Esophagus (tissue), 2 donors: ENCODE results near the gene YWHAH. TPM values are rescaled to one million over a fixed set of nuclear protein-coding genes. Genes with fewer than 3 reads are reported as not detected.

ENCODE experiments used
- H3K27ac ChIP-seq, 2 donors: one replicate each; pipeline ENCODE4 v1.5.1; 2013; ENCODE audit warnings: low read depth in 2 of 2, mild to moderate bottlenecking in 2 of 2, inconsistent platforms in 1 of 2, low read length in 1 of 2, moderate library complexity in 1 of 2
- H3K27me3 ChIP-seq, 2 donors: one replicate each; pipeline ENCODE4 v1.6.1; 2013; ENCODE audit warnings: low read length in 2 of 2, control low read depth in 1 of 2, mild to moderate bottlenecking in 1 of 2; ENCODE audit not compliant: insufficient read depth in 2 of 2, control insufficient read depth in 1 of 2
- H3K36me3 ChIP-seq, 2 donors: one replicate each; pipeline ENCODE4 v1.6.1; 2013; ENCODE audit warnings: low read length in 1 of 2; ENCODE audit not compliant: control insufficient read depth in 2 of 2, insufficient read depth in 2 of 2
- H3K4me1 ChIP-seq, 2 donors: one replicate each; pipeline ENCODE4 v1.6.1; 2013; ENCODE audit warnings: low read length in 1 of 2; ENCODE audit not compliant: control insufficient read depth in 2 of 2, insufficient read depth in 2 of 2
- H3K4me3 ChIP-seq, 2 donors: one replicate each; pipeline ENCODE4 v1.5.1; 2013; ENCODE audit warnings: low read length in 2 of 2, mild to moderate bottlenecking in 2 of 2, low read depth in 1 of 2, moderate library complexity in 1 of 2
- H3K9me3 ChIP-seq, 2 donors: one replicate each; pipeline ENCODE4 v1.6.1; 2013; ENCODE audit warnings: mild to moderate bottlenecking in 2 of 2, low read depth in 1 of 2, low read length in 1 of 2, moderate library complexity in 1 of 2; ENCODE audit not compliant: control insufficient read depth in 2 of 2, insufficient read depth in 1 of 2
- WGBS, 2 donors: extraction: QIAGEN DNeasy Blood & Tissue Kit; methylation state at CpG; one replicate each; pipeline ENCODE4 v1.1.7; 2013; 5-methylcytosine and 5-hydroxymethylcytosine counted together
- polyA plus RNA-seq, 2 donors: library from polyadenylated mRNA; stranded (reverse); fragments of 200-250 nt; gene quantifications; one replicate each; pipeline ENCODE4 v1.2.3, GENCODE V29; 2013
- donor health status: healthy with polysubstance abuse.
- donor health status: Bipolar disorder and iron deficiency.

The YWHAH gene
- polyA plus RNA-seq, 2 donors: 47.7 to 53.4 TPM

GRCh38 chr22:31906086-31906485 lies 38.2 kb upstream of the YWHAH start:
- Histone ChIP-seq H3K27me3 (no peaks in the 10 kb centered on the region), H3K4me1 (no peaks in the 10 kb centered on the region), H3K27ac (no peak overlapping the region), H3K4me3 (no peak overlapping the region), H3K36me3 (peaks cover 16 to 22% of the 10 kb centered on the region in 2 donors), H3K9me3 (no peaks in the 10 kb centered on the region)
- 96 to 97% methylated on average over 16 of the region's 16 CpGs for WGBS, 2 donors

GRCh38 chr22:31906569-31906968 lies 37.8 kb upstream of the YWHAH start:
- Histone ChIP-seq H3K27ac (no peak overlapping the region), H3K4me3 (no peak overlapping the region), H3K9me3 (no peaks in the 10 kb centered on the region), H3K27me3 (no peaks in the 10 kb centered on the region), H3K36me3 (peaks cover 16 to 22% of the 10 kb centered on the region in 2 donors), H3K4me1 (no peaks in the 10 kb centered on the region)
- 86 to 91% methylated on average over 5 of the region's 5 CpGs for WGBS, 2 donors

GRCh38 chr22:31909977-31910376 lies 34.4 kb upstream of the YWHAH start:
- Histone ChIP-seq H3K9me3 (no peaks in the 10 kb centered on the region), H3K4me3 (no peak overlapping the region), H3K36me3 (peaks cover 16 to 21% of the 10 kb centered on the region in 2 donors), H3K4me1 (no peaks in the 10 kb centered on the region), H3K27ac (no peak overlapping the region), H3K27me3 (no peaks in the 10 kb centered on the region)
- 87 to 91% methylated on average over 5 of the region's 5 CpGs for WGBS, 2 donors

GRCh38 chr22:31911565-31912406 lies 32.5 kb upstream of the YWHAH start:
- no peaks in the 10 kb centered on the region for H3K27me3 ChIP-seq
- no peak overlapping the region for H3K4me3 ChIP-seq
- H3K27ac ChIP-seq: no peak overlapping the region
- peaks cover 2 to 8% of the 10 kb centered on the region in 2 donors for H3K36me3 ChIP-seq
- H3K9me3 ChIP-seq: no peaks in the 10 kb centered on the region
- WGBS, 2 donors: 82 to 92% methylated on average over 7 of the region's 7 CpGs
- no peaks in the 10 kb centered on the region for H3K4me1 ChIP-seq

- Histone ChIP-seq H3K4me1 (peaks cover 0 to under 1% of the 10 kb centered on the region in 2 donors), H3K27me3 (no peaks in the 10 kb centered on the region), H3K9me3 (no peaks in the 10 kb centered on the region), H3K4me3 (no peak overlapping the region), H3K27ac (no peak overlapping the region), H3K36me3 (peaks cover 0 to 8% of the 10 kb centered on the region in 2 donors)
- WGBS, 2 donors: 75% methylated on average over 1 of the region's 1 CpG
Observed at GRCh38 chr22:31912407-31912743, 32.0 kb upstream of the YWHAH start.

GRCh38 chr22:31915586-31915985 lies 28.7 kb upstream of the YWHAH start:
- H3K9me3 ChIP-seq: no peaks in the 10 kb centered on the region
- 87 to 92% methylated on average over 10 of the region's 10 CpGs for WGBS, 2 donors
- H3K4me3 ChIP-seq: no peak overlapping the region
- H3K4me1 ChIP-seq: peaks cover 0 to 2% of the 10 kb centered on the region in 2 donors
- peaks cover 0 to 3% of the 10 kb centered on the region in 2 donors for H3K36me3 ChIP-seq
- H3K27me3 ChIP-seq: no peaks in the 10 kb centered on the region
- no peak overlapping the region for H3K27ac ChIP-seq

- Histone ChIP-seq H3K4me1 (peaks cover 0 to 2% of the 10 kb centered on the region in 2 donors), H3K4me3 (no peak overlapping the region), H3K27ac (no peak overlapping the region), H3K27me3 (no peaks in the 10 kb centered on the region), H3K9me3 (no peaks in the 10 kb centered on the region), H3K36me3 (no peaks in the 10 kb centered on the region)
- 66 to 76% methylated on average over 17 of the region's 17 CpGs for WGBS, 2 donors
Observed at GRCh38 chr22:31917227-31917921, 27.0 kb upstream of the YWHAH start.

- WGBS, 2 donors: 72 to 80% methylated on average over 3 of the region's 3 CpGs
- Histone ChIP-seq H3K4me1 (peaks cover 0 to 2% of the 10 kb centered on the region in 2 donors), H3K4me3 (no peak overlapping the region), H3K36me3 (no peaks in the 10 kb centered on the region), H3K27me3 (no peaks in the 10 kb centered on the region), H3K9me3 (no peaks in the 10 kb centered on the region), H3K27ac (no peak overlapping the region)
Observed at GRCh38 chr22:31919730-31920129, 24.6 kb upstream of the YWHAH start.

- no peaks in the 10 kb centered on the region for H3K36me3 ChIP-seq
- peaks cover 0 to 2% of the 10 kb centered on the region in 2 donors for H3K4me1 ChIP-seq
- no peak overlapping the region for H3K4me3 ChIP-seq
- H3K27ac ChIP-seq: no peak overlapping the region
- no peaks in the 10 kb centered on the region for H3K27me3 ChIP-seq
- 93 to 95% methylated on average over 3 of the region's 3 CpGs for WGBS, 2 donors
- H3K9me3 ChIP-seq: no peaks in the 10 kb centered on the region
Observed at GRCh38 chr22:31920306-31920705, 24.0 kb upstream of the YWHAH start.
